Stimulated activated CD4-positive, alpha-beta T cell treated with anti-CD3 and anti-CD28 coated beads, Interleukin-1b, Interleukin-23, amount 100 ng/mL, for 1 hour (primary cell): ENCODE measurements around the gene DMGDH.
"Not testable (repeated sequence)": the region's sequence is repeated elsewhere in the genome, so short reads cannot be mapped to it uniquely, and the experiment has no call there.

Source experiments
- DNase-seq, 2 donors: peaks; one replicate each; pipeline ENCODE4 v3.0.0-alpha.2; 2020; ENCODE audit warnings: low read depth in 2 of 2

Gene DMGDH

DNA sequence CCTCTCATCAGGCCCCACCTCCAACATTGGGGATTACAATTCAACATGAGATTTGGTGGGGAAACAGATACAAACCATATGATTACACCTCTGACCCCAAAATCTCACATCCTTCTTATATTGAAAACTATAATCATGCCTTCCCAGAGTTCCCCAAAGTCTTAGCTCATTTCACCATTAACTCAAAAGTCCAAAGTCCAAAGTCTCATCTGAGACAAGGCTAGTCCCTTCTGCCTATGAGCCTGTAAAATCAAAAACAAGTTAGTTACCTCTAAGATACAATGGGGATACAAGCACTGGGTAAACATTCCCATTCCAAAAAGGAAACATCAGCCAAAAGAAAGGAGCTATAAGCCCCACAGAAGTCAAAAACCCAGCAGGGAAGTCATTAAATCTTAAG is 57.6 kb downstream of the DMGDH start:
- DNase-seq: no peak

GRCh38 chr5:79011219-79011836 is 58.1 kb downstream of the DMGDH start:
- no peak for DNase-seq

DNA sequence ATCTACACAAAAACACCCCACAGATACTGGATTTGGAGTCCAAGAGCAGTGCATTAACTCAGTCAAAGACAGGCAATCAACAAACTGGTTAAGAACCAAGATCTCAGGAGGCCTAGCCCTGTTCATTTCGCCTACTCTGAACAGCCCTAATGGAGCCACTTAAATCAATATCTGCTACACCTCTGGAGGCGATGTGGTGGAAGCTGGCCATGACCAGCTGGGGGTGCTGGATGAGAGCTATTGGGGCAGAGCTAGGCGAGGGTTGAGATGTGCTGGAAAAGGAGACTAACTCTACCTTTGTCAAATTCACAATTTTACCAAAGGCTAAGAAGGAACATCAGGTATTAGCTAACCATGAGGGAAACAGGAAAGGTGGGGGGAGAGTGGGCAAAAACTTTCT is 61.1 kb downstream of the DMGDH start:
- no peak for DNase-seq

GRCh38 chr5:79007872-79008271 is 61.6 kb downstream of the DMGDH start:
- no peak for DNase-seq

- no peak for DNase-seq
These were observed 63.4 kb downstream of the DMGDH start for GRCh38 chr5:79005936-79006631.

DNA sequence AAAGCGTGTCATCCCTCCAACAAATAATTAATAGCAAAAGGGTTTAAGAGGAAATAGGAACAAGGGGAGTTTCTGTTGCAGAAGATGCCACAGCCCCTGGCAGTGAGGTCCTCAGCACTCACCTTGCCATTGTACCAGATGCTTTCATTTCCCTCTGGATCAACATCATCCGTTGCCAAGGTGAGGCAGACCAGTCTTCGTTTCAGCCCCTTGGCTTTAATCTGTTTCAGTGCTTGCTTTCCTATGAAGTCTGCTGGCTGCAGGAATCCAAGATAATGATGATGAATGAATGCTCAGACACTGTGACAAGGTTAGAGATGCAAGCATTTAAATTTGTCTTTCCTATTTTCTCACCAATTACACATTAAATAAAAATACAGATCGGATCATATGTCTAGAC is 64.3 kb downstream of the DMGDH start:
- no peak for DNase-seq

- no peak for DNase-seq
These were observed 67.1 kb downstream of the DMGDH start for GRCh38 chr5:79002374-79002773.

DNA sequence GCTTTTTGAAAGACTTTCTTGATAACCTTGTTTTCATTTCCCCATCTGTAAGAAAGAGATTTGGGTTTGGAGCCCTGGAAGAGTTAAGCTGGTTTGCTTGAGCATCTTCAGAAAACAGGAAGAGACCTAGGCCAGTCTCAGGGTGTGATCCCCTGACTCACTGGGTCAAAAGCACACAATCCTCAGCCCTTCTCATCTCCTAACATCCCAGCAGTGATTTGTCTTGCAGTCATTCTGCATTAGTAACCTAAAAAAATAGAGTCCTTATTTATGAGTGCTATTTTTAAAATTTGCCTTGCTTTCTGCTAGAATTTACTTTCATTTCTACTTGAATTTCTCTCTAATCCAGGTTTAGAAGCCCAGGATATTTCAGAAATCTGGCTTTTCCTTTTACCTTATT is 68.0 kb downstream of the DMGDH start:
- no peak for DNase-seq

- no peak for DNase-seq
These were observed 72.4 kb downstream of the DMGDH start for GRCh38 chr5:78997090-78997489.

GRCh38 chr5:78995521-78996007 is 73.9 kb downstream of the DMGDH start:
- DNase-seq: no peak

GRCh38 chr5:78993165-78993564 is 76.3 kb downstream of the DMGDH start:
- no peak for DNase-seq

GRCh38 chr5:78992146-78992545 is 77.3 kb downstream of the DMGDH start:
- DNase-seq: no peak

GRCh38 chr5:78989080-78989479 is 80.4 kb downstream of the DMGDH start:
- DNase-seq: no peak

DNA sequence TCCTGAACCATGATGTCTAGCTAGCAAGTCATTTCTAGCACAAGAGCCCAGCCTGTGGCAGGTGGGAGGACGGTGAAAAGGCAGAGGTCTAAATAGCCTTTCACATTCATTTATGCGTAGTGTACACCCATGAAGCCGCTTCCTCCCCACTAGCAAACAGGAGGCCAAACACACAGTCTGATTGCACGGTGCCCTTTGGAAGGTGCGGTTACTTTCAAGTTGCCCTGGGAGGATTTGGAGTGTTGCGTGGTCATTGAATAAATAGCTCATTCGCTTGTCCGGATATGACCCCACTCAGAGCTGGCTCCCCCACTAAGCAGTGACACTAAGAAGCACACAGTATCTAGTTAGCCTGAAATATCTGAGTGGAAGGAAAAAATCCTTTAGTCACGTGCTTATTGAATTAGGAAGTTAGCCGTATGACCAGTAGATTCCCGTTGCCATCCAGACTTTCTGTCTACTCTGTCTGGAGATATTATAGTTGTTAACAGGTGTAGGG is 83.7 kb downstream of the DMGDH start:
- peak in 1 of 2 donors; percentile 1 for DNase-seq

- peak in 1 of 2 donors; percentile 12 for DNase-seq
These were observed 84.3 kb downstream of the DMGDH start, which contains the start of gene ARSB for GRCh38 chr5:78985116-78985724. ARSB (minus strand) TSS chr5:78985310; CDS start chr5:78985248, 62 bp downstream.

- DNase-seq: peak; percentile 26 to 61
These were observed 84.9 kb downstream of the DMGDH start for GRCh38 chr5:78984439-78985115.

DNA sequence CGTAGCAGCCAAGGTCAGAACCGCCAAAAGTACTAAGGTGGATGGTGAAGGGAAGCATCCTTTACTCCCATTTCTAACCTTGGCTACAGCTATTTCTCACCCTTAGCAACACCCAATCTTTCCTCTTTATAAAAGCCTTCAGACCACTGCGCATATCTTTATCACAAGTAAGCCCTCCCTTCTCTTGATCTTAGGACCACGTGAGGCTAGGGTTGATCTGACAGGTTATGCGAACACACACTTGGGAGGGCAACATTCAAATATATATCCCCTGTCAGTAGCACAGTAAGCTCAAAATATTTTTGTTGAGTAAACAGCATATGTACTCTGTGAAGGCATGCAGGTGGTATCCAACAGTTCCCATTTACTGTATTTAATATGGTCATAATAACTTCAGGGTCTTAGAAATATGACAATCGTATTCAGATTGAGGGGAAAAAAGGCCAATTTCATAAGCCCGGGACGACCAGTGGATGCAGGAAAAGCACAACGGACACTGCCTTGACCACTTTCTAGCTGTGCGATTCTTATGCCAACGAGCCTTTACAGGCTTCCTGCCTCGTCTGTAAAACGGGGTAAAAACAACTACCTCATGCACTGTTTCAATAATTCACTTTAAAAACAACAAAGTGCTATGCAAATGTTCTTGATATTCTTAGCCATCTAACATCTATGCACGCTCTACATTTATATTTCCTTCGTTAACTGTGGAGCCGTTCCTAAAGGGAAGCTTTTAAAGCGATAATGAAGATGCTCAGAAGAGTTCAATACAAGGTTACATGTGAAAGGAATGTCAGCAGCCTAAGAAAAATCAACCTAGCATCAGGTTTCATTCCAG is 85.7 kb downstream of the DMGDH start:
- DNase-seq: no peak

DNA sequence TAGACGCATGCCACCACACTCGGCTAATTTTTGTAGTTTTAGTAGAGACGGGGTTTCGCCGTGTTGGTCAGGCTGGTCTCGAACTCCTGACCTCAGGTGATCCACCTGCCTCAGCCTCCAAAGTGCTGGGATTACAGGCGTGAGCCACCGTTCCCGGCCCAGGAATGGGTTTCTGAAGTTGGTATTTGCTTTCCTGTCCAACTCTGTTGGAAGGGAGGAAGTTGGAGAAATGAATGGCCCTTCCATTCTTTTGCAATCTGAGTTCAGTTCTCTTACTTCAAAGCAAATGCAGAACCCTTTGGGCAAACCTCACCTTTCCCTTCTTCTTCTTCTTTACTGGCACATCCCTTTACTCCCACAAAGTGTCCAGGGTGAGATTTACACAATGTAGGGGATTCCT is 86.3 kb downstream of the DMGDH start:
- DNase-seq: not testable (repeated sequence)

GRCh38 chr5:78979909-78980308 is 89.6 kb downstream of the DMGDH start:
- DNase-seq: no peak

GRCh38 chr5:78979117-78979742 is 90.2 kb downstream of the DMGDH start:
- DNase-seq: no peak

- no peak for DNase-seq
These were observed 94.4 kb downstream of the DMGDH start for GRCh38 chr5:78975035-78975434.
